ENCODE results near the gene ATP1A2.

DNA sequence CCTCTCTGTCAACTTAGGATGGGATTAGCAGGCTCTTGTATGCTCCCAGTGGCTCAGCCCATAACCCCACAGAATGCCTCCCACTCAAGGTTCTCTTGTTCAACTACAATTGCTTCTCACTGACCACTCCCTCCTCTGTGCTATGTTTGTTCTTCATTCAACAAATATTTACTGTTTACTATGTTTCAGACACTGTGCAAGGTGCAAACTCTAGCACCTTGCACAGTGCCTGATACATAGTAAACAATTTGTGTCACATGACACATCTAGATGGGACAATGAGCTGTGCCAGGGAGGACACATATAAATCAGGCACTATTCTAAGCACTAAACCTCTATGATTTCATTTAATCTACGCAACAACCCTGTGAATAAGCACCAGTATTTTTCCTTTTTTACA is 15.4 kb downstream of the ATP1A2 start:
- no peak for TF ChIP-seq POLR2A (IDR thresholded peaks at IDR 0.05)
- TF ChIP-seq, protein P1, sequence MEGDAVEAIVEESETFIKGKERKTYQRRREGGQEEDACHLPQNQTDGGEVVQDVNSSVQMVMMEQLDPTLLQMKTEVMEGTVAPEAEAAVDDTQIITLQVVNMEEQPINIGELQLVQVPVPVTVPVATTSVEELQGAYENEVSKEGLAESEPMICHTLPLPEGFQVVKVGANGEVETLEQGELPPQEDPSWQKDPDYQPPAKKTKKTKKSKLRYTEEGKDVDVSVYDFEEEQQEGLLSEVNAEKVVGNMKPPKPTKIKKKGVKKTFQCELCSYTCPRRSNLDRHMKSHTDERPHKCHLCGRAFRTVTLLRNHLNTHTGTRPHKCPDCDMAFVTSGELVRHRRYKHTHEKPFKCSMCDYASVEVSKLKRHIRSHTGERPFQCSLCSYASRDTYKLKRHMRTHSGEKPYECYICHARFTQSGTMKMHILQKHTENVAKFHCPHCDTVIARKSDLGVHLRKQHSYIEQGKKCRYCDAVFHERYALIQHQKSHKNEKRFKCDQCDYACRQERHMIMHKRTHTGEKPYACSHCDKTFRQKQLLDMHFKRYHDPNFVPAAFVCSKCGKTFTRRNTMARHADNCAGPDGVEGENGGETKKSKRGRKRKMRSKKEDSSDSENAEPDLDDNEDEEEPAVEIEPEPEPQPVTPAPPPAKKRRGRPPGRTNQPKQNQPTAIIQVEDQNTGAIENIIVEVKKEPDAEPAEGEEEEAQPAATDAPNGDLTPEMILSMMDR (IDR thresholded peaks at IDR 0.05) = no peak
- TF ChIP-seq POLR2AphosphoS5 (IDR thresholded peaks at IDR 0.05) = no peak
